Breast epithelium (tissue), 3 donors: Measurements from ENCODE around the gene NPIPA5.

Experiments used
- CTCF ChIP-seq, 3 donors: fragments of 450-650 bp; IDR thresholded peaks; one replicate each; pipeline ENCODE4 v1.5.1; 2016 to 2017; ENCODE audit warnings: antibody characterized with exemption in 3 of 3, mild to moderate bottlenecking in 3 of 3, moderate library complexity in 3 of 3
- POLR2A ChIP-seq: fragments of 450-650 bp; IDR thresholded peaks from one replicate; pipeline ENCODE4 v1.6.1; 2016; ENCODE audit warnings: antibody characterized with exemption, mild to moderate bottlenecking, moderate library complexity

- no peak for TF ChIP-seq CTCF (IDR thresholded peaks at IDR 0.05)
- TF ChIP-seq POLR2A = no peak
Observed at GRCh38 chr16:15415511-15415985, 37.5 kb upstream of the NPIPA5 start.
